GM23338 (cell line): Measurements from ENCODE around the gene RNF5. TPM values are rescaled to one million over a fixed set of nuclear protein-coding genes. Genes with fewer than 3 reads are reported as not detected.

Experiments used
- ATAC-seq: fragments of 200-7000 bp; cut with Tn5 transposase; 3 replicates; pipeline ENCODE4 v1.9.1; 2020
- DNase-seq: peaks from one replicate; pipeline ENCODE4 v3.0.0-alpha.2; 2015; ENCODE audit warnings: low spot score
- H2AFZ ChIP-seq: fragments of 200-600 bp; sonication (generic); 2 replicates; pipeline ENCODE4 v1.8.0; 2016; ENCODE audit warnings: antibody characterized with exemption, mild to moderate bottlenecking, moderate library complexity
- H3F3A ChIP-seq: fragments of 200-600 bp; sonication (generic); replicated peaks from 2 replicates; pipeline ENCODE4 v1.8.0; 2017; ENCODE audit warnings: antibody characterized with exemption, mixed run types, low read depth
- H3K27ac ChIP-seq: fragments of 200-600 bp; sonication (generic); 2 replicates; pipeline ENCODE4 v1.6.1; 2016; ENCODE audit warnings: low read depth
- H3K27me3 ChIP-seq: fragments of 200-600 bp; sonication (generic); 2 replicates; pipeline ENCODE4 v1.8.0; 2016; ENCODE audit warnings: mild to moderate bottlenecking, mixed run types, moderate library complexity; ENCODE audit not compliant: insufficient read depth
- H3K36me3 ChIP-seq: fragments of 200-600 bp; sonication (generic); 2 replicates; pipeline ENCODE4 v1.8.0; 2016; ENCODE audit warnings: mild to moderate bottlenecking; ENCODE audit not compliant: insufficient read depth
- H3K4me1 ChIP-seq: fragments of 200-600 bp; sonication (generic); 2 replicates; pipeline ENCODE4 v1.8.0; 2016; ENCODE audit warnings: mild to moderate bottlenecking, moderate library complexity; ENCODE audit not compliant: insufficient read depth
- H3K4me2 ChIP-seq: fragments of 200-600 bp; sonication (generic); 2 replicates; pipeline ENCODE4 v1.7.1; 2017; ENCODE audit warnings: mixed run types
- H3K4me3 ChIP-seq: fragments of 200-600 bp; sonication (generic); 2 replicates; pipeline ENCODE4 v1.6.1; 2016; ENCODE audit warnings: mixed run types
- H3K79me2 ChIP-seq: fragments of 200-600 bp; sonication (generic); replicated peaks from 2 replicates; pipeline ENCODE4 v1.8.0; 2017; ENCODE audit warnings: mild to moderate bottlenecking; ENCODE audit not compliant: insufficient read depth
- H3K9me2 ChIP-seq: fragments of 200-600 bp; sonication (generic); 2 replicates; pipeline ENCODE4 v1.8.0; 2017; ENCODE audit not compliant: insufficient read depth
- H4K20me1 ChIP-seq: fragments of 200-600 bp; sonication (generic); replicated peaks from 2 replicates; pipeline ENCODE4 v1.8.0; 2017; ENCODE audit warnings: mild to moderate bottlenecking; ENCODE audit not compliant: insufficient read depth
- H3K27ac Mint-ChIP-seq: 2 replicates; pipeline ENCODE4 v1.8.0; 2020; ENCODE audit warnings: inconsistent platforms, mild to moderate bottlenecking, moderate library complexity, mixed read lengths
- H3K27me3 Mint-ChIP-seq: 3 replicates; pipeline ENCODE4 v1.8.0; 2022; ENCODE audit warnings: low read depth, mild to moderate bottlenecking, moderate library complexity, mixed read lengths, inconsistent platforms; ENCODE audit not compliant: insufficient read depth, poor library complexity
- H3K36me3 Mint-ChIP-seq: 3 replicates; pipeline ENCODE4 v1.8.0; 2021; ENCODE audit warnings: low read depth, mild to moderate bottlenecking, inconsistent platforms, moderate library complexity, mixed read lengths
- H3K4me1 Mint-ChIP-seq: 3 replicates; pipeline ENCODE4 v1.8.0; 2020; ENCODE audit warnings: mild to moderate bottlenecking, inconsistent platforms, mixed read lengths
- H3K4me3 Mint-ChIP-seq: 3 replicates; pipeline ENCODE4 v1.8.0; 2021; ENCODE audit warnings: moderate library complexity, mild to moderate bottlenecking, inconsistent platforms, mixed read lengths
- H3K9me3 Mint-ChIP-seq: 3 replicates; pipeline ENCODE4 v1.8.0; 2020; ENCODE audit warnings: moderate library complexity, mild to moderate bottlenecking, inconsistent platforms, mixed read lengths
- JUNB ChIP-seq: IDR thresholded peaks from one replicate; pipeline ENCODE4 v1.6.1; 2016; ENCODE audit warnings: antibody characterized with exemption; ENCODE audit not compliant: unreplicated experiment
- POLR2AphosphoS5 ChIP-seq: IDR thresholded peaks from 2 replicates; pipeline ENCODE4 v1.6.1; 2016; ENCODE audit warnings: antibody characterized with exemption, low read depth
- ZNF114 ChIP-seq: fragments of 250-450 bp; sonication (Bioruptor Pico); IDR thresholded peaks from 2 replicates; pipeline ENCODE4 v1.5.0; 2020; ENCODE audit warnings: mild to moderate bottlenecking, moderate library complexity
- polyA plus RNA-seq: library from polyadenylated mRNA; unstranded; fragments of >200 nt; fragmentation: Nextera tagmentation; extraction: Ambion mirVana; gene quantifications from 2 replicates; pipeline ENCODE4 v1.2.1, GENCODE V29; 2016
- total RNA-seq: library from RNA; depleted of rRNA; stranded (reverse); fragments of >200 nt; shearing (Covaris generic); gene quantifications from 2 replicates; pipeline ENCODE4 v1.2.3, GENCODE V29; 2014
- TF ChIP-seq, protein P1 (sequence below): fragments of 250-450 bp; sonication (Bioruptor Pico); IDR thresholded peaks from 2 replicates; pipeline ENCODE4 v1.5.0; 2020; ENCODE audit warnings: mild to moderate bottlenecking, moderate library complexity

Gene RNF5
- total and polyA plus RNA-seq, 2 experiments from 2014 or later = 119 to 164 TPM

DNA sequence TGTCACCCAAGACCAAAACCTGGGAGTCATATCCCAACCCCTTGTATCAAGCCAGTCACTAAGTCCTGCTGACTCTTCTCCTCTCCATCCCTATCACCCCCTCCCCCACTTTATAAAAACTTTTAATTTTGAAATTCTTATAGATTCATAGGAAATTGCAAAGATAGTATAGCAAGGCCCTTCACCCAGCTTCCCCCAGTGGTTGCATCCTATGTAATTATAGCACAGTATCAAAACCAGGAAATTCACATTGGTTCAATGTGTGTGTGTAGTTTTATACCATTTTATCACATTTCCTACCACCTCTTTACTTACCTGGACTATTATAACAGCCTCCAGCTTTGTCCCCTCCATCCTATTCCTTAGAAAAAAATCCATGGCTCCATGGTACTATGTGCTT is 20.2 kb upstream of the RNF5 start (continued):
- TF ChIP-seq, protein P1, sequence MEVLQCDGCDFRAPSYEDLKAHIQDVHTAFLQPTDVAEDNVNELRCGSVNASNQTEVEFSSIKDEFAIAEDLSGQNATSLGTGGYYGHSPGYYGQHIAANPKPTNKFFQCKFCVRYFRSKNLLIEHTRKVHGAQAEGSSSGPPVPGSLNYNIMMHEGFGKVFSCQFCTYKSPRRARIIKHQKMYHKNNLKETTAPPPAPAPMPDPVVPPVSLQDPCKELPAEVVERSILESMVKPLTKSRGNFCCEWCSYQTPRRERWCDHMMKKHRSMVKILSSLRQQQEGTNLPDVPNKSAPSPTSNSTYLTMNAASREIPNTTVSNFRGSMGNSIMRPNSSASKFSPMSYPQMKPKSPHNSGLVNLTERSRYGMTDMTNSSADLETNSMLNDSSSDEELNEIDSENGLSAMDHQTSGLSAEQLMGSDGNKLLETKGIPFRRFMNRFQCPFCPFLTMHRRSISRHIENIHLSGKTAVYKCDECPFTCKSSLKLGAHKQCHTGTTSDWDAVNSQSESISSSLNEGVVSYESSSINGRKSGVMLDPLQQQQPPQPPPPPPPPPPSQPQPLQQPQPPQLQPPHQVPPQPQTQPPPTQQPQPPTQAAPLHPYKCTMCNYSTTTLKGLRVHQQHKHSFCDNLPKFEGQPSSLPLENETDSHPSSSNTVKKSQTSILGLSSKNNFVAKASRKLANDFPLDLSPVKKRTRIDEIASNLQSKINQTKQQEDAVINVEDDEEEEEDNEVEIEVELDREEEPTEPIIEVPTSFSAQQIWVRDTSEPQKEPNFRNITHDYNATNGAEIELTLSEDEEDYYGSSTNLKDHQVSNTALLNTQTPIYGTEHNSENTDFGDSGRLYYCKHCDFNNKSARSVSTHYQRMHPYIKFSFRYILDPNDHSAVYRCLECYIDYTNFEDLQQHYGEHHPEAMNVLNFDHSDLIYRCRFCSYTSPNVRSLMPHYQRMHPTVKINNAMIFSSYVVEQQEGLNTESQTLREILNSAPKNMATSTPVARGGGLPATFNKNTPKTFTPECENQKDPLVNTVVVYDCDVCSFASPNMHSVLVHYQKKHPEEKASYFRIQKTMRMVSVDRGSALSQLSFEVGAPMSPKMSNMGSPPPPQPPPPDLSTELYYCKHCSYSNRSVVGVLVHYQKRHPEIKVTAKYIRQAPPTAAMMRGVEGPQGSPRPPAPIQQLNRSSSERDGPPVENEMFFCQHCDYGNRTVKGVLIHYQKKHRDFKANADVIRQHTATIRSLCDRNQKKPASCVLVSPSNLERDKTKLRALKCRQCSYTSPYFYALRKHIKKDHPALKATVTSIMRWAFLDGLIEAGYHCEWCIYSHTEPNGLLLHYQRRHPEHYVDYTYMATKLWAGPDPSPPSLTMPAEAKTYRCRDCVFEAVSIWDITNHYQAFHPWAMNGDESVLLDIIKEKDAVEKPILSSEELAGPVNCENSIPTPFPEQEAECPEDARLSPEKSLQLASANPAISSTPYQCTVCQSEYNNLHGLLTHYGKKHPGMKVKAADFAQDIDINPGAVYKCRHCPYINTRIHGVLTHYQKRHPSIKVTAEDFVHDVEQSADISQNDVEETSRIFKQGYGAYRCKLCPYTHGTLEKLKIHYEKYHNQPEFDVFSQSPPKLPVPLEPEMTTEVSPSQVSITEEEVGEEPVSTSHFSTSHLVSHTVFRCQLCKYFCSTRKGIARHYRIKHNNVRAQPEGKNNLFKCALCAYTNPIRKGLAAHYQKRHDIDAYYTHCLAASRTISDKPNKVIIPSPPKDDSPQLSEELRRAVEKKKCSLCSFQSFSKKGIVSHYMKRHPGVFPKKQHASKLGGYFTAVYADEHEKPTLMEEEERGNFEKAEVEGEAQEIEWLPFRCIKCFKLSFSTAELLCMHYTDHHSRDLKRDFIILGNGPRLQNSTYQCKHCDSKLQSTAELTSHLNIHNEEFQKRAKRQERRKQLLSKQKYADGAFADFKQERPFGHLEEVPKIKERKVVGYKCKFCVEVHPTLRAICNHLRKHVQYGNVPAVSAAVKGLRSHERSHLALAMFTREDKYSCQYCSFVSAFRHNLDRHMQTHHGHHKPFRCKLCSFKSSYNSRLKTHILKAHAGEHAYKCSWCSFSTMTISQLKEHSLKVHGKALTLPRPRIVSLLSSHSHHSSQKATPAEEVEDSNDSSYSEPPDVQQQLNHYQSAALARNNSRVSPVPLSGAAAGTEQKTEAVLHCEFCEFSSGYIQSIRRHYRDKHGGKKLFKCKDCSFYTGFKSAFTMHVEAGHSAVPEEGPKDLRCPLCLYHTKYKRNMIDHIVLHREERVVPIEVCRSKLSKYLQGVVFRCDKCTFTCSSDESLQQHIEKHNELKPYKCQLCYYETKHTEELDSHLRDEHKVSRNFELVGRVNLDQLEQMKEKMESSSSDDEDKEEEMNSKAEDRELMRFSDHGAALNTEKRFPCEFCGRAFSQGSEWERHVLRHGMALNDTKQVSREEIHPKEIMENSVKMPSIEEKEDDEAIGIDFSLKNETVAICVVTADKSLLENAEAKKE (CRISPR knock-in tag) = no peak
- TF ChIP-seq JUNB (no peak), ZNF114 (CRISPR knock-in tag) (no peak)

- no peak overlapping the region for H3K4me3 Mint-ChIP-seq
- no peak for DNase-seq
- H3K27me3 Mint-ChIP-seq = peaks cover 7% of the 10 kb centered on the region
- Histone ChIP-seq H3K4me3 (no peak overlapping the region), H3K4me1 (peaks cover 12% of the 10 kb centered on the region), H3K27ac (no peak overlapping the region), H3K9me2 (no peaks in the 10 kb centered on the region), H2AFZ (no peak overlapping the region), H3K79me2 (no peaks in the 10 kb centered on the region), H3F3A (peaks cover 12% of the 10 kb centered on the region), H3K4me2 (no peak overlapping the region), H3K36me3 (peaks cover 4% of the 10 kb centered on the region; the same call in 1 of the 2 replicates), H3K27me3 (no peaks in the 10 kb centered on the region), H4K20me1 (no peaks in the 10 kb centered on the region; the same call in 1 of the 2 replicates)
- H3K4me1 Mint-ChIP-seq = peaks cover 23% of the 10 kb centered on the region
- no peak for ATAC-seq
- peak overlapping the region; percentile 65 for H3K27ac Mint-ChIP-seq
- no peaks in the 10 kb centered on the region for H3K9me3 Mint-ChIP-seq
- no peak for TF ChIP-seq POLR2AphosphoS5
- peaks cover 55% of the 10 kb centered on the region for H3K36me3 Mint-ChIP-seq
These were observed 14.5 kb upstream of the RNF5 start for GRCh38 chr6:32163559-32164258.
